B cell (primary cell): ENCODE results near the gene RBBP6. TPM values are rescaled to one million over a fixed set of nuclear protein-coding genes. Genes with fewer than 3 reads are reported as not detected.

Source experiments
- ATAC-seq: fragments of 200-7000 bp; cut with Tn5 transposase; one replicate; pipeline ENCODE4 v1.10.0; 2021; ENCODE audit warnings: low read depth, mild to moderate bottlenecking, moderate number of reproducible peaks, moderate library complexity
- CTCF ChIA-PET: fragments of 350-600 bp; sonication (Branson Sonifier 250); formaldehyde crosslinking; loops from one replicate; lab custom pipeline; 2021; ENCODE audit warnings: antibody characterized with exemption, inconsistent platforms; lab: Charles Lee
- POLR2A ChIA-PET: fragments of 350-600 bp; sonication (Branson Sonifier 250); formaldehyde crosslinking; loops from one replicate; lab custom pipeline; 2021; ENCODE audit warnings: antibody characterized with exemption; lab: Charles Lee
- DNase-seq: peaks from one replicate; pipeline ENCODE4 v3.0.0; 2013
- H2AFZ ChIP-seq: 2 replicates; pipeline ENCODE4 v1.6.1; 2012; ENCODE audit warnings: mild to moderate bottlenecking, low read depth, low read length; ENCODE audit not compliant: insufficient read depth, poor library complexity, severe bottlenecking
- H3K27ac ChIP-seq, 2 donors: 1 replicate in 1 of 2; 2 replicates in 1 of 2; pipeline ENCODE4 v1.5.1; 2012 to 2013; ENCODE audit warnings: low read length in 2 of 2, mild to moderate bottlenecking in 2 of 2, moderate library complexity in 1 of 2
- H3K27me3 ChIP-seq, 4 experiments: fragments of 200-600 bp in 1 of 4; sonication (generic) in 1 of 4; replicated peaks in 1 of 4; 1 replicate in 2 of 4; 2 replicates in 2 of 4; pipeline versions ENCODE4 v1.6.1 to v1.7.0; 2013 to 2016; ENCODE audit warnings: low read length in 3 of 4, mild to moderate bottlenecking in 2 of 4, mixed read lengths in 1 of 4, moderate library complexity in 1 of 4; ENCODE audit not compliant: insufficient read depth in 4 of 4, control insufficient read depth in 3 of 4; ENCODE audit errors: control extremely low read depth in 1 of 4
- H3K36me3 ChIP-seq, 2 experiments: replicated peaks in 1 of 2; 1 replicate in 1 of 2; 2 replicates in 1 of 2; pipeline versions ENCODE4 v1.6.1 to v1.7.1; 2013; ENCODE audit warnings: low read length in 1 of 2; ENCODE audit not compliant: insufficient read depth in 2 of 2, control insufficient read depth in 1 of 2; ENCODE audit errors: control extremely low read depth in 1 of 2, extremely low read depth in 1 of 2
- H3K4me1 ChIP-seq, 2 donors: fragments of 200-600 bp in 1 of 2; sonication (generic) in 1 of 2; 1 replicate in 1 of 2; 2 replicates in 1 of 2; pipeline versions ENCODE4 v1.5.1 to v1.6.1; 2013 to 2017; ENCODE audit warnings: low read length in 2 of 2; ENCODE audit not compliant: control insufficient read depth in 2 of 2, insufficient read depth in 2 of 2
- H3K4me2 ChIP-seq: replicated peaks from 2 replicates; pipeline ENCODE3; 2012; ENCODE audit warnings: mild to moderate bottlenecking, low read depth, low read length; ENCODE audit not compliant: poor library complexity, severe bottlenecking
- H3K4me3 ChIP-seq, 5 experiments: fragments of 200-600 bp in 1 of 5; sonication (generic) in 1 of 5; 1 replicate in 3 of 5; 2 replicates in 2 of 5; pipeline versions ENCODE4 v1.5.1 to v1.7.0; 2011 to 2016; ENCODE audit warnings: low read length in 4 of 5, mild to moderate bottlenecking in 4 of 5, low read depth in 2 of 5, control low read depth in 1 of 5, moderate library complexity in 1 of 5; ENCODE audit not compliant: insufficient read depth in 1 of 5; ENCODE audit errors: control extremely low read depth in 1 of 5, extremely low read depth in 1 of 5
- H3K79me2 ChIP-seq: fragments of 200-600 bp; sonication (generic); one replicate; pipeline ENCODE4 v1.6.0; 2016; ENCODE audit warnings: low read length; ENCODE audit not compliant: control insufficient read depth, insufficient read depth
- H3K9ac ChIP-seq: fragments of 200-600 bp; sonication (generic); 2 replicates; pipeline ENCODE4 v1.6.1; 2017; ENCODE audit warnings: mild to moderate bottlenecking, low read length, moderate library complexity
- H3K9me3 ChIP-seq, 3 donors: one replicate each; pipeline versions ENCODE4 v1.6.1 to v1.7.1; 2013; ENCODE audit warnings: low read length in 2 of 3; ENCODE audit not compliant: control insufficient read depth in 2 of 3, insufficient read depth in 1 of 3; ENCODE audit errors: control extremely low read depth in 1 of 3
- H4K20me1 ChIP-seq: 2 replicates; pipeline ENCODE4 v1.6.0; 2012; ENCODE audit warnings: mild to moderate bottlenecking, low read length; ENCODE audit not compliant: insufficient read depth, control insufficient read depth, poor library complexity, severe bottlenecking
- H3K27ac Mint-ChIP-seq: one replicate; pipeline ENCODE4 v1.8.0; 2021; ENCODE audit warnings: mixed read lengths
- H3K27me3 Mint-ChIP-seq: one replicate; pipeline ENCODE4 v1.8.0; 2021; ENCODE audit warnings: mixed read lengths
- H3K4me1 Mint-ChIP-seq: one replicate; pipeline ENCODE4 v1.8.0; 2021; ENCODE audit warnings: mixed read lengths
- H3K4me3 Mint-ChIP-seq: one replicate; pipeline ENCODE4 v1.8.0; 2021; ENCODE audit warnings: mixed read lengths
- H3K9me3 Mint-ChIP-seq: one replicate; pipeline ENCODE4 v1.8.0; 2022; ENCODE audit warnings: mixed read lengths; ENCODE audit not compliant: insufficient read depth
- EZH2 ChIP-seq: IDR thresholded peaks from 2 replicates; pipeline ENCODE4 v1.6.1; 2012; ENCODE audit warnings: borderline replicate concordance, low read depth, mild to moderate bottlenecking, moderate library complexity, low read length; ENCODE audit not compliant: insufficient read depth, poor library complexity, severe bottlenecking
- WGBS: methylation state at CpG from one replicate; pipeline ENCODE4 v1.1.5; 2013; ENCODE audit warnings: missing lambda C conversion rate; ENCODE audit not compliant: insufficient coverage; 5-methylcytosine and 5-hydroxymethylcytosine counted together
- intact Hi-C: fragments of 100-400 bp; cut with micrococcal nuclease; formaldehyde crosslinking; loops from one replicate; pipeline ENCODE4 v1.10.0; 2022
- polyA plus RNA-seq: library from polyadenylated mRNA; depleted of rRNA; stranded (reverse); fragments of >200 nt; gene quantifications from 2 replicates; pipeline ENCODE4 v1.2.3, GENCODE V29; 2012
- total RNA-seq, 2 donors: library from RNA; stranded (reverse); fragments of 120-200 nt in 1 of 2; gene quantifications; 1 replicate in 1 of 2; 2 replicates in 1 of 2; pipeline versions ENCODE4 v1.2.3 to v1.2.4, GENCODE V29; 2013 to 2022
- TF ChIP-seq, protein P1 (sequence below): fragments of 200-600 bp; IDR thresholded peaks from one replicate; pipeline ENCODE4 v1.8.0; 2022; ENCODE audit warnings: antibody characterized with exemption, mild to moderate bottlenecking

The RBBP6 gene
- total and polyA plus RNA-seq, 2 donors (not counting 1 experiment from before 2014, with no cell fraction given), result 107 to 132 TPM

DNA sequence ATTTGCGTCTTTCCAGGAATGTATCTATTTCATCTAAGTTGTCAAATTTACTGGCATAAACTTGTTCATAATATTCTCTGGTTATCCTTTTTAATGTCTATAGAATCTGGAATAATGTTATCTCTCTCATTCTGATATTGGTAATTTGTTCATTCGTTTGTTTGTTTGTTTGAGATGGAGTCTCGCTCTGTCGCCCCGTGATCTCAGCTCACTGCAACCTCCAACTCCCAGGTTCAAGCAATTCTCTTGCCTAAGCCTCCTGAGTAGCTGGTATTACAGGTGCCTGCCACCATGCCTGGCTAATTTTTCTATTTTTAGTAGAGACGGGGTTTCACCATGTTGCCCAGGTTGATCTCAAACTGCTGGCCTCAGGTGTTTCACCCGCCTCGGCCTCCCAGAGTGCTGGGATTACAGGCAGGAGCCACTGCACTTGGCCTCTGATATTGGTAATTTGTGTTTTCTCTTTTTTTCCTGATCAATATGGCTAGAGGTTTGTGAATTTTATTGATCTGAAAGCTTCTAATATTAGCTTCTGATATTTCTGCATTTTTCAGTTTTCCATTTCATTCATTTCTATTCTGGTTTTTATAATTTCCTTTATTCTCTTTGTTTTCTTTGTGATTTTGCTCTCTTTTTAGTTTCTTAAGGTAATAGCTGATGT is 59.5 kb downstream of the RBBP6 start:
- no peaks in the 10 kb centered on the region for H3K9me3 Mint-ChIP-seq
- TF ChIP-seq, protein P1, sequence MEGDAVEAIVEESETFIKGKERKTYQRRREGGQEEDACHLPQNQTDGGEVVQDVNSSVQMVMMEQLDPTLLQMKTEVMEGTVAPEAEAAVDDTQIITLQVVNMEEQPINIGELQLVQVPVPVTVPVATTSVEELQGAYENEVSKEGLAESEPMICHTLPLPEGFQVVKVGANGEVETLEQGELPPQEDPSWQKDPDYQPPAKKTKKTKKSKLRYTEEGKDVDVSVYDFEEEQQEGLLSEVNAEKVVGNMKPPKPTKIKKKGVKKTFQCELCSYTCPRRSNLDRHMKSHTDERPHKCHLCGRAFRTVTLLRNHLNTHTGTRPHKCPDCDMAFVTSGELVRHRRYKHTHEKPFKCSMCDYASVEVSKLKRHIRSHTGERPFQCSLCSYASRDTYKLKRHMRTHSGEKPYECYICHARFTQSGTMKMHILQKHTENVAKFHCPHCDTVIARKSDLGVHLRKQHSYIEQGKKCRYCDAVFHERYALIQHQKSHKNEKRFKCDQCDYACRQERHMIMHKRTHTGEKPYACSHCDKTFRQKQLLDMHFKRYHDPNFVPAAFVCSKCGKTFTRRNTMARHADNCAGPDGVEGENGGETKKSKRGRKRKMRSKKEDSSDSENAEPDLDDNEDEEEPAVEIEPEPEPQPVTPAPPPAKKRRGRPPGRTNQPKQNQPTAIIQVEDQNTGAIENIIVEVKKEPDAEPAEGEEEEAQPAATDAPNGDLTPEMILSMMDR, result no peak
- TF ChIP-seq EZH2, result no peak
- no peaks in the 10 kb centered on the region for H3K36me3 ChIP-seq
- no peak overlapping the region for H3K9ac ChIP-seq
- no peak for DNase-seq
- no peak overlapping the region for H3K27ac ChIP-seq
- POLR2A ChIA-PET, result no interaction called here
- WGBS, result 100% methylated on average over 1 of the region's 8 CpGs
- H3K4me3 ChIP-seq, result no peak overlapping the region
- no peak for ATAC-seq
- H3K79me2 ChIP-seq, result no peaks in the 10 kb centered on the region
- CTCF ChIA-PET, result no interaction called here
- H3K27me3 ChIP-seq, result peaks cover 0 to 13% (median 2%) of the 10 kb centered on the region in 4 experiments
- intact Hi-C loops, result no loop called here
- H3K4me1 Mint-ChIP-seq, result no peaks in the 10 kb centered on the region
- H2AFZ ChIP-seq, result no peak overlapping the region
- H3K9me3 ChIP-seq, result peaks cover 0 to 7% (median 0%) of the 10 kb centered on the region in 3 donors
- H3K4me3 Mint-ChIP-seq, result no peak overlapping the region
- no peak overlapping the region for H3K27ac Mint-ChIP-seq
- peaks cover 25% of the 10 kb centered on the region for H3K27me3 Mint-ChIP-seq
- H3K4me2 ChIP-seq, result no peak overlapping the region
- no peaks in the 10 kb centered on the region for H4K20me1 ChIP-seq
- H3K4me1 ChIP-seq, result no peaks in the 10 kb centered on the region

DNA sequence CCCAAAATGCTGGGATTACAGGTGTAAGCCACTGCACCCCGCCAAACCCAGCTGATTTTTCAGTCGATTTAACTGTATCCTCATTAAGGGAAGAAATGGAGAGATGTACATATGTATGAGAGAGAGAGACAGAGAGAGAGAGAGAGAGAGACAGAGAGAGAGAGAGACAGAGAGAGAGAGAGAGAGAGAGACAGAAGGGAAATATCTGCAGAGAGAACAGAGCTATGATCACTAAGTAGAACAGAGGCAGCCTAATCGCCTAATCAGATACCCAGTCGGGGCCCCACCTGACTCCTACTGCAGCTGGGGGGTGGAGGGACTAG is 70.0 kb downstream of the RBBP6 start:
- H3K4me3 ChIP-seq, result peak overlapping the region in 4 of 5 experiments; percentile 17 to 55 (median 32)
- no peaks in the 10 kb centered on the region for H4K20me1 ChIP-seq
- CTCF ChIA-PET, result no interaction called here
- peaks cover 11 to 12% of the 10 kb centered on the region in 2 donors for H3K4me1 ChIP-seq
- intact Hi-C loops, result no loop called here
- H3K27me3 ChIP-seq, result peaks cover 0 to 27% (median 5%) of the 10 kb centered on the region in 4 experiments
- peaks cover 16% of the 10 kb centered on the region for H3K4me1 Mint-ChIP-seq
- ATAC-seq (peak; percentile 24), DNase-seq (no peak)
- H2AFZ ChIP-seq, result peak overlapping the region; percentile 50
- H3K4me3 Mint-ChIP-seq, result peak overlapping the region; percentile 78
- no peaks in the 10 kb centered on the region for H3K9me3 ChIP-seq
- H3K27ac ChIP-seq, result no peak overlapping the region
- H3K9ac ChIP-seq, result peak overlapping the region; percentile 45
- peak overlapping the region; percentile 67 for H3K4me2 ChIP-seq
- H3K9me3 Mint-ChIP-seq, result no peaks in the 10 kb centered on the region
- no peaks in the 10 kb centered on the region for H3K79me2 ChIP-seq
- WGBS, result 67% methylated on average over 3 of the region's 4 CpGs
- H3K27me3 Mint-ChIP-seq, result peaks cover 49% of the 10 kb centered on the region
- POLR2A ChIA-PET, result no interaction called here
- H3K36me3 ChIP-seq, result no peaks in the 10 kb centered on the region
- TF ChIP-seq EZH2, result no peak
- TF ChIP-seq, protein P1, result no peak
- peak overlapping the region; percentile 42 for H3K27ac Mint-ChIP-seq
